ENCODE measurements around the gene MCM10.

GRCh38 chr10:13213163-13213562, 51.8 kb downstream of the MCM10 start:
- TF ChIP-seq SUZ12 (IDR thresholded peaks at IDR 0.05; ENCODE audit: extremely low read depth, insufficient read depth, insufficient read length) (no peak), ZNF274 (IDR thresholded peaks at IDR 0.05; ENCODE audit: low read depth, low read length) (no peak), YY1 (IDR thresholded peaks at IDR 0.05; ENCODE audit: insufficient read depth, insufficient read length) (no peak)
